Panc1 (cell line): ENCODE measurements around the gene ARHGEF3.

Experiments used
- TCF7L2 ChIP-seq: IDR thresholded peaks from 2 replicates; pipeline ENCODE4 v1.6.1; 2011; ENCODE audit warnings: mild to moderate bottlenecking, low read depth, low read length, inconsistent platforms
- TF ChIP-seq, protein P1 (sequence below): fragments of 450-650 bp; IDR thresholded peaks from 2 replicates; pipeline ENCODE4 v1.5.1; 2017; ENCODE audit warnings: mild to moderate bottlenecking

DNA sequence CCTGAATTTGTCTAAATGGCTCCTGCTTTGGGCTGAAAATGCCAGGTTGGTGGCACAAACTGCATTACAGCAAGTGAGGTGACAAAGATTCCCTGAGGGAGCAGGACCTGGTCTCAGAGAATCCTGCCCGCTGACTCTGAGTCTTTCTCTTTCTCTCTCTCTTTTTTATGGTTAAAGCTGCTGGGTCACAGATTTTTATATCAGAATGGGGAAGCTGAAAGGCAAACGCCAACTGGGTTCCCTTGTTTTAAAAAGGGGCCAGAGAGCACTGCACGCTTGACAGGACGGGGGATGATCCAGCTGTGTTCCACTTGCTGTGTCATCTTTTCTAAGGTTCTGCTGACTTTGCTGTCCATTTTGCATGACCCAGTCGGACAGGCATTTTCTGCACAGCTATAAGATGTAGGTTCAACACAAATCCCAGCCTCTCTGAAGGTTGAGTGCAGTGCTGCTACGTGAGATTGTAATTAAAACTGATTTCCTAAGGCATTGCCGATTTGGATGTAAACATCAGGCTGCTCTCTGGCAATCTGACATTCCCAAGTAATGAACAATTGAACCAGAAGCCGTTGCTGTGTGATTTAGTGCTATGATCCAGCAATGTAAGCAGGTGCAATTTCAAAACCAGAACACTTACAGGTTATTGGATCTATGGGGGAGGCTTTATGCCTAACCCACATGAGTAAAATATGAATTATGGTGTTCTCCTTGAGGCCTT, 25.8 kb downstream of the ARHGEF3 start:
- TF ChIP-seq TCF7L2, result no peak
- TF ChIP-seq, protein P1, sequence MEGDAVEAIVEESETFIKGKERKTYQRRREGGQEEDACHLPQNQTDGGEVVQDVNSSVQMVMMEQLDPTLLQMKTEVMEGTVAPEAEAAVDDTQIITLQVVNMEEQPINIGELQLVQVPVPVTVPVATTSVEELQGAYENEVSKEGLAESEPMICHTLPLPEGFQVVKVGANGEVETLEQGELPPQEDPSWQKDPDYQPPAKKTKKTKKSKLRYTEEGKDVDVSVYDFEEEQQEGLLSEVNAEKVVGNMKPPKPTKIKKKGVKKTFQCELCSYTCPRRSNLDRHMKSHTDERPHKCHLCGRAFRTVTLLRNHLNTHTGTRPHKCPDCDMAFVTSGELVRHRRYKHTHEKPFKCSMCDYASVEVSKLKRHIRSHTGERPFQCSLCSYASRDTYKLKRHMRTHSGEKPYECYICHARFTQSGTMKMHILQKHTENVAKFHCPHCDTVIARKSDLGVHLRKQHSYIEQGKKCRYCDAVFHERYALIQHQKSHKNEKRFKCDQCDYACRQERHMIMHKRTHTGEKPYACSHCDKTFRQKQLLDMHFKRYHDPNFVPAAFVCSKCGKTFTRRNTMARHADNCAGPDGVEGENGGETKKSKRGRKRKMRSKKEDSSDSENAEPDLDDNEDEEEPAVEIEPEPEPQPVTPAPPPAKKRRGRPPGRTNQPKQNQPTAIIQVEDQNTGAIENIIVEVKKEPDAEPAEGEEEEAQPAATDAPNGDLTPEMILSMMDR, result no peak
